ENCODE measurements around the gene C1D. TPM values are rescaled to one million over a fixed set of nuclear protein-coding genes. Genes with fewer than 3 reads are reported as not detected.

Gene C1D
- total RNA-seq, 2 experiments from 2014 or later = 28.1 to 35.0 TPM

- ChIA-PET CTCF (no interaction called here), POLR2A (no interaction called here)
- no peak for TF ChIP-seq CTCF (IDR thresholded peaks at IDR 0.05)
- peaks cover 8% of the 10 kb centered on the region for H3K36me3 Mint-ChIP-seq (ENCODE audit: low read depth)
- no peak for DNase-seq
- H3K4me3 Mint-ChIP-seq = no peak overlapping the region
- peaks cover 54% of the 10 kb centered on the region for H3K4me1 Mint-ChIP-seq (ENCODE audit: low read depth)
- no peaks in the 10 kb centered on the region for H3K27me3 Mint-ChIP-seq
- intact Hi-C loops (cut with micrococcal nuclease) = no loop called here
- peak overlapping the region; percentile 17 for H3K27ac Mint-ChIP-seq
- no peaks in the 10 kb centered on the region for H3K9me3 Mint-ChIP-seq
- ATAC-seq = no peak
Measured at GRCh38 chr2:68050353-68050752, 12.5 kb downstream of the C1D start.

DNA sequence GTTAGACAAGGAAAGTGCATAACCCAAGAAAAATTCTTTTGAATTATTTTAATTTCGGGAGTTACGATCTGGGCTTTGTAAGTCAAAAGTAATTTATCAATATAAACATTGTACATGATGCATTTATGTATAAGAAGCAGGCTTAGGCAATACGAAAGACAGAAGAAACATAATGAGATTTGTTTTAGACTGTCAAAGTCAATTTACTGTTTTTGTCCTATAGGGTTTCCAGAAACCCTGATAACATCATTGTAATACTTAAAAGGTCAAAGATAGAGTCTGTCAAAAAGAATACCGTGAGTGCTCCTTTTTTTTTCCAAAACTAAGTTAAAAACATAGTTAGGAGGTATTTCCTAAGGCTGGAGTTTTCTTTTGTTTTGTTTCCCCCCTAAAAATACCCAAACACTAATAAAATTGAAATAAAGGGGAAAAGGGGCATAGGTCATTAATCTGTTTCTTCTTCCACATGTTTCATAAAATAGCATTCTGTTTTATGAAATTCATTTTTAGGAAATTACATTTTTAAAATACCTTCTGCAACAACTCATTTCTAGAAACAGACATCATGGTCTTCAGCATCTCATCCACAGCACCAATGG is 16.1 kb downstream of the C1D start:
- no peak for DNase-seq
- no peak for TF ChIP-seq CTCF (IDR thresholded peaks at IDR 0.05)
- H3K27me3 Mint-ChIP-seq = no peaks in the 10 kb centered on the region
- H3K36me3 Mint-ChIP-seq (ENCODE audit: low read depth) = peaks cover 10% of the 10 kb centered on the region
- POLR2A ChIA-PET = no interaction called here
- peaks cover 28% of the 10 kb centered on the region for H3K4me1 Mint-ChIP-seq (ENCODE audit: low read depth)
- intact Hi-C loops (cut with micrococcal nuclease) = no loop called here
- no peak overlapping the region for H3K27ac Mint-ChIP-seq
- H3K9me3 Mint-ChIP-seq = no peaks in the 10 kb centered on the region
- no peak for ATAC-seq
- CTCF ChIA-PET = no interaction called here
- no peak overlapping the region for H3K4me3 Mint-ChIP-seq

DNA sequence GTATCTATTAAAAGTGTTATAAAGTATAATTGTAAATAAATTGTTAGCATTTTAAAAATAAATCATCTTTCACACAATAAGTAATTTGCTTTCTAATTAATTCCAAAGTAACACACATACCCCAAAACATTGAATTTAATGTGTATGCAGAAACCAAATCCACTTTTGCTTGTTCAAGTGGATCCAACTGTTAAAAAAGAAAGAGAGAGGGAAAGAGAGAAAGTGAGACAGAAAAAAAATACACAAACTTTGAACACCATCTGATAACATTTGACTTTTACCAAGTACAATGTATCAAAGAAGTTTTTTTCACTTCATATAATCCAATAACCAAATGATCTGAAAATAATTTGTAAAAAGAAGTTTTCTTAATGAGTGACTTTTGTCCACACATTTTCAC is 16.6 kb downstream of the C1D start:
- no peak overlapping the region for H3K4me3 Mint-ChIP-seq
- peaks cover 24% of the 10 kb centered on the region for H3K4me1 Mint-ChIP-seq (ENCODE audit: low read depth)
- no peak for TF ChIP-seq CTCF (IDR thresholded peaks at IDR 0.05)
- no peak for ATAC-seq
- DNase-seq = no peak
- ChIA-PET CTCF (no interaction called here), POLR2A (no interaction called here)
- H3K36me3 Mint-ChIP-seq (ENCODE audit: low read depth) = peaks cover 10% of the 10 kb centered on the region
- intact Hi-C loops (cut with micrococcal nuclease) = no loop called here
- H3K9me3 Mint-ChIP-seq = no peaks in the 10 kb centered on the region
- H3K27ac Mint-ChIP-seq = no peak overlapping the region
- H3K27me3 Mint-ChIP-seq = no peaks in the 10 kb centered on the region

DNA sequence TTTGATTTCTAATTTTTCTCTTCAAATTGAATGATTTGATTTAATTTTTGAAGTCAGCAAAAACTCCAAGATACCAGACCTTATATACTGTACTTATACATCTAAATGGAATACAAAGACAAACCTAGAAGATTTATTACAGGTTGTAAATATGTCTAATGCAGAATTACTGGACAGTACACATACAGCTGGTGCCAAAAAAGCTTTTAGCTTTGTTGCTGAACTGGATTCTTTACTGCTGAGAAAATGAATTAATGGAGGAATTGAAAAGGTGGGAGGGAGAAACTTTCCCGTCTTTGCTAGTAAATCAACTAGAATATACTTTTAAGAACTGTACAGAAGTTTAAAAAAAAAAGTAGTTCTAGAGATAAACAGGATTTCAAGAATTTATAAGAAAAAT is 17.5 kb downstream of the C1D start:
- H3K9me3 Mint-ChIP-seq = no peaks in the 10 kb centered on the region
- POLR2A ChIA-PET = no interaction called here

DNA sequence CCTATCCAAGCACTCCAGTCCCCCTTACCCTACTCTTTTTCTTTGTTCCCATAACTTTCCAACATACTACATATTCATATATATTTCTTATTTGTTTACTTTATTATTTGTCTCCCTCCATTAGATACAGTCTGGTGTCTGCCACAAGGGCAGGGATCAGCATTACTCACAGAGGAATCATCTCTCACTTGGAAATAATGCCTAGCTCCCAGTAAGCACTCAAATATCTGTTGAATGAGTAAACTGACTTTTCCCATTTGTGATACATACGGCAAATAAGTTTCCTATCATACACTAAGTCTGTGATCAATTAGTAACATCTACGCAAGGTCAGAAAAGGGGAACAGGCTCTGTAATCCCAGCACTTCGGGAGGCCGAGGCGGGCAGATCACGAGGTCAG is 18.7 kb downstream of the C1D start:
- Mint-ChIP-seq H3K36me3 (ENCODE audit: low read depth) (peaks cover 4% of the 10 kb centered on the region), H3K27me3 (no peaks in the 10 kb centered on the region), H3K4me3 (no peak overlapping the region), H3K9me3 (no peaks in the 10 kb centered on the region), H3K27ac (no peak overlapping the region), H3K4me1 (ENCODE audit: low read depth) (peaks cover 14% of the 10 kb centered on the region)
- DNase-seq (no peak), ATAC-seq (no peak)
- ChIA-PET POLR2A (no interaction called here), CTCF (no interaction called here)
- TF ChIP-seq CTCF (IDR thresholded peaks at IDR 0.05) = no peak
- intact Hi-C loops (cut with micrococcal nuclease) = no loop called here

More for the DNA sequence above, 17.5 kb downstream of the C1D start:
- no peaks in the 10 kb centered on the region for H3K27me3 Mint-ChIP-seq
- no peak for DNase-seq
- peaks cover 5% of the 10 kb centered on the region for H3K36me3 Mint-ChIP-seq (ENCODE audit: low read depth)
- no peak overlapping the region for H3K4me3 Mint-ChIP-seq
- H3K27ac Mint-ChIP-seq = no peak overlapping the region
- H3K4me1 Mint-ChIP-seq (ENCODE audit: low read depth) = peaks cover 17% of the 10 kb centered on the region
- no peak for ATAC-seq
- no peak for TF ChIP-seq CTCF (IDR thresholded peaks at IDR 0.05)
- intact Hi-C loops (cut with micrococcal nuclease) = no loop called here
- CTCF ChIA-PET = no interaction called here
